PC-3 (cell line): ENCODE measurements around the gene ZNF541. TPM values are rescaled to one million over a fixed set of nuclear protein-coding genes. Genes with fewer than 3 reads are reported as not detected.
A peak's percentile ranks its signal among the peaks of the same experiment; 100 is the strongest.

ENCODE experiments used
- ATAC-seq: fragments of 200-7000 bp; cut with Tn5 transposase; 2 replicates; pipeline ENCODE4 v1.9.1; 2020; ENCODE audit warnings: mild to moderate bottlenecking, moderate library complexity
- BruUV-seq: library from RNA; stranded (reverse); fragments of 400-500 nt; replicated peaks from 2 replicates; lab custom pipeline; 2021; lab: Mats Ljungman, UMichigan
- CTCF ChIA-PET: fragments of 300-600 bp; sonication (Branson Sonifier 250); formaldehyde crosslinking; loops from one replicate; lab custom pipeline; 2022; ENCODE audit warnings: antibody characterized with exemption; lab: Charles Lee
- POLR2A ChIA-PET: fragments of 300-600 bp; sonication (Branson Sonifier 250); formaldehyde crosslinking; loops from one replicate; lab custom pipeline; 2022; ENCODE audit warnings: antibody characterized with exemption; ENCODE audit not compliant: unreplicated experiment; lab: Charles Lee
- DNase-seq: peaks from one replicate; pipeline ENCODE4 v3.0.0-alpha.2; 2015
- H2AFZ ChIP-seq: fragments of 300-600 bp; sonication (generic); 2 replicates; pipeline ENCODE4 v1.6.0; 2016; ENCODE audit warnings: antibody characterized with exemption, low read length
- H3F3A ChIP-seq: fragments of 300-600 bp; sonication (generic); one replicate; pipeline ENCODE4 v1.6.0; 2017; ENCODE audit warnings: antibody characterized with exemption, low read length, control low read depth, mild to moderate bottlenecking; ENCODE audit not compliant: unreplicated experiment
- H3K27ac ChIP-seq: fragments of 300-600 bp; sonication (generic); 2 replicates; pipeline ENCODE4 v1.5.1; 2016; ENCODE audit warnings: mild to moderate bottlenecking, low read length
- H3K27me3 ChIP-seq: fragments of 300-600 bp; sonication (generic); 2 replicates; pipeline ENCODE4 v1.6.1; 2016; ENCODE audit warnings: low read length, mixed read lengths
- H3K36me3 ChIP-seq: fragments of 300-600 bp; sonication (generic); 2 replicates; pipeline ENCODE4 v1.6.1; 2016; ENCODE audit warnings: low read depth, mixed run types, low read length, mixed read lengths
- H3K4me1 ChIP-seq: fragments of 300-600 bp; sonication (generic); 2 replicates; pipeline ENCODE4 v1.5.1; 2016; ENCODE audit warnings: low read length; ENCODE audit not compliant: insufficient read depth
- H3K4me2 ChIP-seq: fragments of 300-600 bp; sonication (generic); 2 replicates; pipeline ENCODE4 v1.6.0; 2016; ENCODE audit warnings: low read length
- H3K4me3 ChIP-seq: fragments of 300-600 bp; sonication (generic); 2 replicates; pipeline ENCODE4 v1.5.1; 2016; ENCODE audit warnings: mild to moderate bottlenecking, low read length, mixed read lengths
- H3K79me2 ChIP-seq: fragments of 300-600 bp; sonication (generic); 2 replicates; pipeline ENCODE4 v1.6.1; 2017; ENCODE audit warnings: low read length, mixed read lengths
- H3K9ac ChIP-seq: fragments of 300-600 bp; sonication (generic); 2 replicates; pipeline ENCODE4 v1.6.0; 2016; ENCODE audit warnings: mild to moderate bottlenecking, low read length
- H3K9me2 ChIP-seq: fragments of 300-600 bp; sonication (generic); replicated peaks from 2 replicates; pipeline ENCODE4 v1.6.1; 2016; ENCODE audit warnings: mixed run types, low read length, mixed read lengths
- H3K9me3 ChIP-seq: fragments of 300-600 bp; sonication (generic); 2 replicates; pipeline ENCODE4 v1.6.1; 2016; ENCODE audit warnings: low read length, mixed read lengths
- H4K20me1 ChIP-seq: fragments of 300-600 bp; sonication (generic); 2 replicates; pipeline ENCODE4 v1.6.1; 2016; ENCODE audit warnings: low read length, mixed read lengths
- EZH2 ChIP-seq: fragments of 300-600 bp; sonication (generic); IDR thresholded peaks from one replicate; pipeline ENCODE4 v1.6.1; 2017; ENCODE audit warnings: antibody characterized with exemption, mild to moderate bottlenecking, low read length; ENCODE audit not compliant: unreplicated experiment
- EZH2phosphoT487 ChIP-seq: fragments of 300-600 bp; sonication (generic); IDR thresholded peaks from 2 replicates; pipeline ENCODE4 v1.6.1; 2018; ENCODE audit warnings: mild to moderate bottlenecking, antibody characterized with exemption, low read length, borderline replicate concordance
- intact Hi-C: fragments of 100-400 bp; cut with micrococcal nuclease; formaldehyde crosslinking; loops from 2 replicates; pipeline ENCODE4 v1.9.0; 2023
- total RNA-seq: library from RNA; depleted of rRNA; stranded (reverse); fragments of >200 nt; gene quantifications from 2 replicates; pipeline ENCODE4 v1.2.3, GENCODE V29; 2014
- TF ChIP-seq, protein P1 (sequence below): fragments of 300-600 bp; sonication (generic); conservative IDR thresholded peaks from 2 replicates; pipeline ENCODE4 v1.5.1; 2017; ENCODE audit warnings: antibody characterized with exemption, low read depth, mild to moderate bottlenecking, low read length

ZNF541 gene
- total RNA-seq, 1 experiment from 2014 or later, result not detected

DNA sequence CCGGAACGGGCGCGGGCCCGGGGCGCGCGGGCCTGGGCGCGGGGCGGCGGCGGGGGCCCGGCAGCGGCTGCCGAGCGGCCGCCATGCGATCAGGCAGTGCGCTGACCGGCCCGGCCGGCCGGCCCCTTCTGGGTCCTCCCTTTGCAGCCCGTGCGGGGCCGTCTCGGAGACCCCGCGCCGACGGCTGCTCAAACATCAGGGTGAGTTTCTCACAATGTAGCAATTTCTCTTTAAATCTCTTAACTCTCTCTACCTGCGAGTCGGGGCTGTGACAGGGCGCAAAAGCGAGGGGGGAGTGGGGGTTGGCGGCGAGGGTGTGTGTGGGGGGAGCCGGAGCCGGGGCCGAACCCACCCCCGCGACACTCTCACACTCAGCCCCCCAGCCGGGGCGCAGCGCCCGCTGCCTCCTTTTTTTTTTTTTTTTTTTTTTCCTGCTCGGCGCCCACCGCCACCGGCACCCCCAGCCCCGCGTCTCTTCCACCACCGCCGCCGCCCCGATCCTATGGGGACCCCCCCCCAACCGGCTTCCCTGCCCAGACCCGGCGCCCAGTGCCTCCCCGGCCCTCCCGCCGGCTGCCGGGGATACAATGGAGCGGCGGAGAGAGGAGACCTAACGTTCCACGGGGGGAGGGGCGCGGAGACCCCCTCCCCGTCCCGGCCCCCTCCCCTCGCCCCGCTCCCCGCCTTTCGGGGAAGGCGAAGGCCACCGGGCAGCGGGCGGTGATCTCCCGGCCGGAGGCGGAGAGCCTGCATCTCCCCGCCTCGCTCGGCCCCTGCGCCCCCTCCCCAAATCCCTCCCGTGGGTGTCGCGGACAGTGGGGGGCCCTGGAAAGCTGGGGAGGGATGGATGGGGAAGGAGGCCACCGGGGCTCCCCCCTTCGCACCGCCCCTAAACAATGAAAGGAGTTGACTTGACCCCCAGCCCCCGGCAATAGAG lies 36.3 kb upstream of the ZNF541 start, which contains the start of gene BICRA:
Gene BICRA (plus strand): TSS at position 166 of the 937 bp plus-strand sequence. CDS start 64,441 bp downstream, outside the sequence.
- Histone ChIP-seq H3K4me2 (peak within 1 kb of the TSS; percentile 94), H3K9ac (peak within 1 kb of the TSS; percentile 97), H3K27ac (peak within 1 kb of the TSS; percentile 68), H3K9me2 (no peaks in the 10 kb centered on the region), H2AFZ (peak within 1 kb of the TSS; percentile 93), H4K20me1 (peaks cover 3% of the 10 kb centered on the region; the same call in 1 of the 2 replicates), H3K4me1 (peaks cover 8% of the 10 kb centered on the region; the same call in 1 of the 2 replicates), H3K27me3 (no peaks in the 10 kb centered on the region), H3K36me3 (no peaks in the 10 kb centered on the region), H3K79me2 (peaks cover 64% of the 10 kb centered on the region), H3F3A (no peaks in the 10 kb centered on the region), H3K4me3 (peak within 1 kb of the TSS; percentile 95), H3K9me3 (no peaks in the 10 kb centered on the region)
- ATAC-seq (peak; percentile 39), DNase-seq (peak; percentile 73)
- CTCF ChIA-PET, result no interaction called here
- TF ChIP-seq EZH2phosphoT487, result no peak
- TF ChIP-seq EZH2, result no peak
- TF ChIP-seq, protein P1, sequence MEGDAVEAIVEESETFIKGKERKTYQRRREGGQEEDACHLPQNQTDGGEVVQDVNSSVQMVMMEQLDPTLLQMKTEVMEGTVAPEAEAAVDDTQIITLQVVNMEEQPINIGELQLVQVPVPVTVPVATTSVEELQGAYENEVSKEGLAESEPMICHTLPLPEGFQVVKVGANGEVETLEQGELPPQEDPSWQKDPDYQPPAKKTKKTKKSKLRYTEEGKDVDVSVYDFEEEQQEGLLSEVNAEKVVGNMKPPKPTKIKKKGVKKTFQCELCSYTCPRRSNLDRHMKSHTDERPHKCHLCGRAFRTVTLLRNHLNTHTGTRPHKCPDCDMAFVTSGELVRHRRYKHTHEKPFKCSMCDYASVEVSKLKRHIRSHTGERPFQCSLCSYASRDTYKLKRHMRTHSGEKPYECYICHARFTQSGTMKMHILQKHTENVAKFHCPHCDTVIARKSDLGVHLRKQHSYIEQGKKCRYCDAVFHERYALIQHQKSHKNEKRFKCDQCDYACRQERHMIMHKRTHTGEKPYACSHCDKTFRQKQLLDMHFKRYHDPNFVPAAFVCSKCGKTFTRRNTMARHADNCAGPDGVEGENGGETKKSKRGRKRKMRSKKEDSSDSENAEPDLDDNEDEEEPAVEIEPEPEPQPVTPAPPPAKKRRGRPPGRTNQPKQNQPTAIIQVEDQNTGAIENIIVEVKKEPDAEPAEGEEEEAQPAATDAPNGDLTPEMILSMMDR, result no peak
- intact Hi-C loops, result loop anchor here (1.0 to 10.0 kb wide), 3 partner anchors 9 to 94 kb away; partner anchors contain the start of gene NAPA
- POLR2A ChIA-PET, result no interaction called here
- no TSS peak for BruUV-seq

DNA sequence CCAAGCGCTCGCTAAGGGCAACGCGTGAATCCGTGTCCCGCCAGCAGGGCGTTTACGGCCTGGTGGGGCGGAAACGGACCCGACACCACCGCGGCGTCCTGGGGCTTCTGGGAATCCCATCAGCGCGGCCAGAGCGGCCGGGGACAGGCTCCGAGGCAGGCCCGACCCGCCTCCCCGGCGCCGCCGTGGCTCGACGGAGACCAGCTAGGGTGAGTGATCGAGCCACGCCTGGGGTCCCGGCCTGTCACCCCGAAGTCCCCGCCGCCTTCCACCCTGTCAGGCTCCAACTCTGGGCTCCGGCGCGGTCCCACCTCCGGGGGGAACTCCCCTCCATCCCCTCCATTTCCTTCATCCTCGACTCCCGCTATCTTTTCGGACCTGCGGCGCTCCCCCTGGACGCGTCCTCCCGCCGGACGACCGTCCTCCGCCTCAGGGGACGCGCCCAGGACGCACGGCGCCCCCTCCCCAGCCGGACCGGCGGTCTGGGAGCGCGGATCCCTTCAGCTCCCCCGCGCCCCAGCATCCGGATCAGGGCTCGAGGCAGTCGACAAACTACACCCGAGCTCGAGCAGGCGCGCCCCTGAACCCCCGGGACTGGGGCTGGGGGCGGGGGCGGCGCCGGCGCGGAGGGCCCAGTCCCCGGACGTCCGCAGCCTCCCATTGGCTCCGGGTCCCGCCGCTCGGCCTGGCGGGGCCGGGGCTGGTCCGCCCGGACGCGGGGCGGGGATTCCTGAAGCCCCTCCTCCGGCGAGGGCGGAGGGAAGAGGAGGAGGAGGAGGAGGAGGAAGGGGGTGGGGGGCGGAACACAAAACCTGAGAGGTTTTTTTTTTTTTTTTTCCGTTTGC lies 35.3 kb upstream of the ZNF541 start:
- Histone ChIP-seq H3K9me2 (no peaks in the 10 kb centered on the region), H3K79me2 (peaks cover 54% of the 10 kb centered on the region), H3K36me3 (no peaks in the 10 kb centered on the region), H3K4me1 (peaks cover 8% of the 10 kb centered on the region; the same call in 1 of the 2 replicates), H3K9ac (peak overlapping the region; percentile 97), H3K9me3 (no peaks in the 10 kb centered on the region), H3K4me2 (peak overlapping the region; percentile 94), H3K4me3 (peak overlapping the region; percentile 95), H3K27ac (peak overlapping the region; percentile 68), H2AFZ (peak overlapping the region; percentile 93), H3K27me3 (no peaks in the 10 kb centered on the region), H3F3A (no peaks in the 10 kb centered on the region), H4K20me1 (peaks cover 3% of the 10 kb centered on the region; the same call in 1 of the 2 replicates)
- BruUV-seq, result TSS peak; percentile 74
- ATAC-seq (peak; percentile 91), DNase-seq (peak; percentile 93)
- TF ChIP-seq EZH2 (no peak), EZH2phosphoT487 (no peak)
- TF ChIP-seq, protein P1, result 0 out of 2 replicates have a peak, but pooled peaks have one; percentile 15
- intact Hi-C loops, result loop anchor here (1.0 to 10.0 kb wide), 3 partner anchors 8 to 93 kb away; partner anchors contain the start of gene NAPA
- POLR2A ChIA-PET, result no interaction called here
- CTCF ChIA-PET, result interaction anchor here (0.5 kb wide), 1 partner anchor 58 kb away, joined by 3 read pairs; no protein-coding TSS in a partner anchor
